Astrocyte of the cerebellum (primary cell): ENCODE results near the gene AK1.

ENCODE experiments used
- DNase-seq: peaks from one replicate; pipeline ENCODE4 v3.0.0-alpha.2; 2011; ENCODE audit warnings: low read depth
- H3K4me3 ChIP-seq: 2 replicates; pipeline ENCODE4 v1.5.1; 2011; ENCODE audit warnings: mild to moderate bottlenecking, low read depth, low read length, moderate library complexity
- in situ Hi-C: cut with HindIII; loops from 2 replicates; pipeline ENCODE4 v1.10.0; 2017; ENCODE audit warnings: low sequenced_read_pairs
- TF ChIP-seq, protein P1 (sequence below): IDR thresholded peaks from 2 replicates; pipeline ENCODE4 v1.5.1; 2012; ENCODE audit warnings: low read length, low read depth, moderate library complexity, mild to moderate bottlenecking; ENCODE audit errors: missing control alignments

The AK1 gene

DNA sequence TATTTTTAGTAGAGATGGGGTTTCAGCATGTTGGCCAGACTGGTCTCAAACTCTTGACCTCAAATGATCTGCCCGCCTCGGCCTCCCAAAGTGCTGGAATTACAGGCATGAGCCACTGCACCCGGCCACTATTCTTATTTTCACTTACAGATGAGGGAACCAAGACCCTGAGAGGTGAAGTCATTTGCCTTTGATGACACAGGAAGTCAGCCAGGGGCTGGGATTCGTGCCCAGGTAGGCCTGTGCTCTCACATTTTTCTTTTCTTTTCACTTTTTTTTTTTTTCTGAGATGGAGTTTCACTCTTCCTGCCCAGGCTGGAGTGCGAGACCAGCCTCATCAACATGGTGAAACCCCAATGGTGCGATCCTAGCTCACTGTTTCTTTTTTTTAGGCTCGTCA lies 45.2 kb downstream of the AK1 start:
- TF ChIP-seq, protein P1, sequence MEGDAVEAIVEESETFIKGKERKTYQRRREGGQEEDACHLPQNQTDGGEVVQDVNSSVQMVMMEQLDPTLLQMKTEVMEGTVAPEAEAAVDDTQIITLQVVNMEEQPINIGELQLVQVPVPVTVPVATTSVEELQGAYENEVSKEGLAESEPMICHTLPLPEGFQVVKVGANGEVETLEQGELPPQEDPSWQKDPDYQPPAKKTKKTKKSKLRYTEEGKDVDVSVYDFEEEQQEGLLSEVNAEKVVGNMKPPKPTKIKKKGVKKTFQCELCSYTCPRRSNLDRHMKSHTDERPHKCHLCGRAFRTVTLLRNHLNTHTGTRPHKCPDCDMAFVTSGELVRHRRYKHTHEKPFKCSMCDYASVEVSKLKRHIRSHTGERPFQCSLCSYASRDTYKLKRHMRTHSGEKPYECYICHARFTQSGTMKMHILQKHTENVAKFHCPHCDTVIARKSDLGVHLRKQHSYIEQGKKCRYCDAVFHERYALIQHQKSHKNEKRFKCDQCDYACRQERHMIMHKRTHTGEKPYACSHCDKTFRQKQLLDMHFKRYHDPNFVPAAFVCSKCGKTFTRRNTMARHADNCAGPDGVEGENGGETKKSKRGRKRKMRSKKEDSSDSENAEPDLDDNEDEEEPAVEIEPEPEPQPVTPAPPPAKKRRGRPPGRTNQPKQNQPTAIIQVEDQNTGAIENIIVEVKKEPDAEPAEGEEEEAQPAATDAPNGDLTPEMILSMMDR = no peak
- H3K4me3 ChIP-seq = no peak overlapping the region
- in situ Hi-C loops = no loop called here
- no peak for DNase-seq

DNA sequence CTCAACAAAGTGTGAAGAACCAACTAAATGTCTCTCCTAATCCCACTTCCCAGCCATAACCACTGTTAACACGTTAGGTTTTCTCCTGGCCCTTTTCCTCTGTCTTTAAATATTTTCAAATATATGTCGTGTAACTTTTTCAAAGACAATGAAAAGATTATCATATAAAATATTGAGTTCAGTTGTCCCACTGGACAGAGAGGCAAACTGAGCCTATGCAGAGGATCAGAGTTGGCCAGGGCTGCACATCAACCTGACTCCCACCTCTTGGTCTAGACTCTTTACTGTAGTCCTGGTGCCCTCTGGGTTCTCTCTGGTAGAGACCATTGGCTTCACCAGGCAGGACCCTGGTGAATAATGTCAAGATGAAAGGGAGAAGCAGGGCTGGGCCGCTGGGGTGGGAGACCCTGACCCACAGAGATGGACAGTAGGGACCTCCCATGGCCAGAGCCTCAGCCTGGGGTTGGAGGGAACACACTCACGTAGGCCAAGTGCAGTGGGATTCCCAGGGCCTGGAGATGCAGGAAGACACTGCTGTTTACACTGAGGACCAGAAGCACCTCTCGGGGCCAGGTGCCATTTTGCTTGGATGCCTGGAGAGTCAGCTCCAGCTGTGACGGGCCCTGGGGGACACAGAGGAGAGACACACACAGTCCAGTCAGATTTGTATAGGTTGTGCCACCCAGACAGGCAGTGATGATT lies 48.1 kb downstream of the AK1 start:
- in situ Hi-C loops = no loop called here
- no peak for DNase-seq
- TF ChIP-seq, protein P1 = no peak
- no peak overlapping the region for H3K4me3 ChIP-seq

DNA sequence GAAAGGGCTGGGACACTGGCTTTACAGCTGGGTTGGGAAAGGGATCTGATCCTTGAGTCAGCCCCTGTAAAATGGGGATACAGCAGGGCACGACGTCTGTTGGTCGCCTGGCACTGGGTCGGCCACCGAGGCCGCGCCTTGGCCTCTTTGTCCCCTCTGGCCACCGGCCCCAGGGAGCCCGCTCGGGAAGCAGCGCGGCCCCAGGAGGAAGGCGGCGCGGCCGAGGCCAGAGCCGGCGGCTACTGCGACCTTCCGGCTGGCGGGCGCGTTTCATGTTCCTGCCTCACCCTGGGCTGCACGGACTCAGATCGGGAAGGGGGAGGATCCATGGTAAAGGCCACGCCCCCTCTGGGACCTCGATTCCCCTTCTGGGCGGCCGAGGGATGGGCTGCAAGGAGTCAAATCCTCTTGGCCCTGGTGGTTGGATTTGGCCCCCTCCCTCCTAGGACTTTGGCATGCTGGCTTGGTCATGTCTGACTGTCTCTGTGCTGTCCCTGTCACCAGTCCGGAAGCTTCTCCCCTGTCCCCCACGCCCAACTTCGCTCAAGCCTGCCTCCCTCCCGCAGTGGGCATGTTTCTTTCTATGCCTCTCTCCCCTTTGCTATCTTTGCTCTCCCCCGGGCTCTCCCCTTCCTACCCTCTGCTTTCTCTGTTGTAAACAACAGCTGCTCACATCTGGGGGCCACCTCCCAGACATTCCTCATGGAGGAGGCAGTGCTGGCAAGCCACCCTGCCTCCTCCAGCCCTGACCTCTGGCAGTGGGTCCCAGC lies 49.0 kb downstream of the AK1 start:
- in situ Hi-C loops = no loop called here
- DNase-seq = no peak
- TF ChIP-seq, protein P1 = no peak
- H3K4me3 ChIP-seq = no peak overlapping the region

DNA sequence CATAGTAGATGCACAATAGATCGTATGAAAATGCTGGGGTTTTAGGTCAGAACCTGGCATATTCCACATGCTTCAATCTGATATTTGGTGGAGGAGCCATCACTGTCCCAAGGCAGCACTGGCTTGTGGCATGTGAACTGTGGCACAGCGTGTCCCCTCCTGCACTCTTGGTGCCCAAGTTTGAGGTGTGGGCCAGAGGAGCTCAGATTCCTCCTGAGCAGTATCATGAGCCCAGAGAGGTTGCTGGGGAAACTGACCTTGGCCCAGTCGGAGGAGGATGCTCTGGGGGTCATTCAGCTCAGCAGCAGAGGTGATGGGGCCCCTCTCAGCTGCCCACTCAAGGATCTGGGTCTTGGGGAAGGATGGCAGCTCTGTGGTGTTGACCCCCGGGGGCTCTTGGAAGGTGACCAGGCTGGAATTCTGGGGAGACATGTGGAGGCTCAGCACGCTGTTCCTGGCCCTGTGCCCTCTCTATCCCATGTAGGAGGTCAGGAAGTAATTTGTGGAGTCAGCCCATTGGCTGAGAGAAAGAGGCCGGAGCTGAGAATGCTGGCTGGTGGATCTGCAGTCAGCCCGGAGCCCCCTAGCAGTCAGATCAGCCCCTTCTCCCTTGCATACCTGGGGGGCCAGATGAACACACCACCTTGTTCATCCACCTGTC lies 51.1 kb downstream of the AK1 start:
- H3K4me3 ChIP-seq = no peak overlapping the region
- TF ChIP-seq, protein P1 = no peak
- in situ Hi-C loops = no loop called here
- DNase-seq = no peak

DNA sequence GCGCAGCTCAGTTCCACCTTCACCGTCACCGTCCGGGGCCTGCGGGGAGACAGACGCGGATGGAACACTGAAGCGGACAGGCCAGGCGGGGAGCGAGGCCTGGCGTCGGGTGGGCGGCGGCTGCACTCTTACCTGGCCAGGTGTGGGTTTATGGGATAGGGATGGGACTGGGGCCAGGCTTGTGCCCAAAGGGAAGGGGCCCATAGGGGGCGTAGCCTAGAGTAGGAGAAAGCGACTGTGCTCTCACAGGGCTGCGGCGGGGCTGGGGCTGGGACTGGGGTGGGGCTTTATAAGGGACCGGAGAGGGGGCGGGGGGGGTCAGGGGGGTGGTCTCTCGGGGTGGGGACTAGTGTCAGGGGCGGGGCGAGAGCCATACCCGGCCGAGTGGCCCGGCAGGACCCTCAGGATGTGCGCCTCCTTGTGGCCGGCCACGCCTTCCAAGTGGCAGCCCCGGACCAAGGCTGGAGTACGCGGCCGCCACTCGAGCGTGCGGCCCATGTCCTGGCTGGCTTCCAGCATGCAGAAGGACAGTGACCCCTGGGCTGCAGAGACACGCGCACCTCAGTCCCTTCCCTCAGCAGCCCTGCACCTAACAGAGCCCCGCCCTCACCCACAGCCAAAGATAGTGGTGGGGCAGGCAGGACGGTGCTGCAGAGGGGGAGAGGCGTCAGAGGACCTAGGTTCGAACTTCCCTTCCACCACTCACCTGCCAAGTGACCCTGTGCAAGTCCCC lies 52.0 kb downstream of the AK1 start:
- DNase-seq = no peak
- TF ChIP-seq, protein P1 = peak; percentile 40
- in situ Hi-C loops = no loop called here
- no peak overlapping the region for H3K4me3 ChIP-seq

DNA sequence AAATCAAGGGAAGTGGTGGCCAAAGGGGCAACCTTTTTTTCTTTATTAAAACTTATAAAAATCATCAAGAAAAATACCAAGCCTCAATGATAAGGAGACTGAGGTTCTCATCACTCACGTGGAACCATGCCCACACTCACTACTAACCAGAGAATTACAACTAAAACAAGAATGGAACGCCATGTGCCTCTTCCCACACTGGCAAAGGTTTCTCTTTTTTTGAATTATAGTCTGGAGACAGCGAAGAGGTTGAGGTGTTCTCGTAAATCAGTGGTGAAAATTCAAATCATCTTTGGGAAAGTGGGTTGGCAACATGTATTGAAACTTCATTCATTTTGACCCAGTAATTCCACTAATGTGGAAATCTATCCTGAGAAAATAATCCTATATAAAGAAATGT lies 55.4 kb downstream of the AK1 start:
- in situ Hi-C loops = no loop called here
- no peak for DNase-seq
- H3K4me3 ChIP-seq = no peak overlapping the region
- TF ChIP-seq, protein P1 = no peak
